HG03196 (cell line): Measurements from ENCODE around the gene TMEM198.

Source experiments
- ATAC-seq: cut with Tn5 transposase; IDR thresholded peaks from one replicate; pipeline ENCODE4 v1.9.1; 2021; ENCODE audit not compliant: unreplicated experiment

The TMEM198 gene

GRCh38 chr2:219561179-219562048 is 17.6 kb downstream of the TMEM198 start:
- ATAC-seq, result no peak

- no peak for ATAC-seq
Measured at GRCh38 chr2:219562049-219563020, 18.5 kb downstream of the TMEM198 start.

GRCh38 chr2:219563271-219563928 is 19.6 kb downstream of the TMEM198 start:
- no peak for ATAC-seq

- no peak for ATAC-seq
Measured at GRCh38 chr2:219565130-219566080, 21.6 kb downstream of the TMEM198 start.

GRCh38 chr2:219566640-219567039 is 22.8 kb downstream of the TMEM198 start:
- no peak for ATAC-seq

GRCh38 chr2:219567131-219567530 is 23.3 kb downstream of the TMEM198 start:
- ATAC-seq, result no peak

- ATAC-seq, result no peak
Measured at GRCh38 chr2:219567791-219568361, 24.0 kb downstream of the TMEM198 start.

GRCh38 chr2:219569041-219569440 is 25.2 kb downstream of the TMEM198 start:
- no peak for ATAC-seq

- no peak for ATAC-seq
Measured at GRCh38 chr2:219569635-219570034, 25.8 kb downstream of the TMEM198 start.

GRCh38 chr2:219570194-219570923 is 26.5 kb downstream of the TMEM198 start:
- no peak for ATAC-seq

GRCh38 chr2:219570924-219571310 is 27.1 kb downstream of the TMEM198 start:
- no peak for ATAC-seq

GRCh38 chr2:219571311-219572236 is 27.7 kb downstream of the TMEM198 start, which contains the start of gene OBSL1:
OBSL1 (minus strand) TSS chr2:219571539; CDS start chr2:219571232, 307 bp downstream.
- no peak for ATAC-seq

- ATAC-seq, result no peak
Measured at GRCh38 chr2:219572237-219573001, 28.6 kb downstream of the TMEM198 start, which contains the start of gene INHA. INHA (plus strand) TSS chr2:219572310; CDS start chr2:219572375, 65 bp downstream.

GRCh38 chr2:219573166-219573565 is 29.3 kb downstream of the TMEM198 start:
- ATAC-seq, result no peak

- no peak for ATAC-seq
Measured at GRCh38 chr2:219574484-219575311, 30.9 kb downstream of the TMEM198 start.
